Esophagus muscularis mucosa (tissue), 4 donors: ENCODE data around the gene TXLNB. TPM values are rescaled to one million over a fixed set of nuclear protein-coding genes. Genes with fewer than 3 reads are reported as not detected.
"Not testable (repeated sequence)": the region's sequence is repeated elsewhere in the genome, so short reads cannot be mapped to it uniquely, and the experiment has no call there.

ENCODE experiments used
- DNase-seq: peaks from one replicate; pipeline ENCODE4 v3.0.0-alpha.2; 2017; ENCODE audit errors: extremely low spot score
- H3K27ac ChIP-seq, 4 donors: fragments of 200-600 bp; sonication (generic); replicated peaks in 1 of 4; 1 replicate in 3 of 4; 2 replicates in 1 of 4; pipeline ENCODE4 v1.5.1; 2016 to 2019; ENCODE audit warnings: mild to moderate bottlenecking in 1 of 4
- H3K27me3 ChIP-seq, 4 donors: fragments of 200-600 bp; sonication (generic); one replicate each; pipeline versions ENCODE4 v1.5.1 to v1.6.0; 2016 to 2019
- H3K36me3 ChIP-seq, 4 donors: fragments of 200-600 bp; sonication (generic); one replicate each; pipeline ENCODE4 v1.5.1; 2016 to 2019
- H3K4me1 ChIP-seq, 4 donors: fragments of 200-600 bp; sonication (generic); one replicate each; pipeline ENCODE4 v1.5.1; 2016 to 2019
- H3K4me3 ChIP-seq, 4 donors: fragments of 200-600 bp; sonication (generic); 1 replicate in 2 of 4; 2 replicates in 2 of 4; pipeline ENCODE4 v1.5.1; 2016 to 2019; ENCODE audit warnings: mild to moderate bottlenecking in 4 of 4, moderate library complexity in 1 of 4
- H3K9me3 ChIP-seq, 4 donors: fragments of 200-600 bp; sonication (generic); 1 replicate in 3 of 4; 2 replicates in 1 of 4; pipeline ENCODE4 v1.5.1; 2016 to 2019
- EP300 ChIP-seq: sonication (generic); formaldehyde crosslinking; IDR thresholded peaks from one replicate; pipeline ENCODE4 v1.6.1; 2017; ENCODE audit warnings: antibody characterized with exemption
- POLR2A ChIP-seq: fragments of 450-650 bp; IDR thresholded peaks from one replicate; pipeline ENCODE4 v1.6.1; 2017; ENCODE audit warnings: antibody characterized with exemption, moderate library complexity, mild to moderate bottlenecking, low read depth
- POLR2AphosphoS5 ChIP-seq, 2 donors: sonication (generic); formaldehyde crosslinking; IDR thresholded peaks; one replicate each; pipeline ENCODE4 v1.6.1; 2017; ENCODE audit warnings: antibody characterized with exemption in 2 of 2
- WGBS: methylation state at CpG from one replicate; pipeline ENCODE4 v1.1.5; 2018; 5-methylcytosine and 5-hydroxymethylcytosine counted together
- intact Hi-C: fragments of 100-400 bp; cut with DNase I; formaldehyde crosslinking; loops from one replicate; pipeline ENCODE4 v1.15.1; 2023
- total RNA-seq, 4 donors: library from RNA; depleted of rRNA; stranded (reverse); fragments of >200 nt; gene quantifications; one replicate each; pipeline versions ENCODE4 v1.1.0 to v1.2.1, GENCODE V29; 2016
- TF ChIP-seq, protein P1 (sequence below), 3 experiments: fragments of 200-600 bp in 2 of 3; fragments of 450-650 bp in 1 of 3; sonication (generic) in 2 of 3; IDR thresholded peaks; one replicate each; pipeline ENCODE4 v1.5.1; 2017 to 2019; ENCODE audit warnings: antibody characterized with exemption in 3 of 3, mild to moderate bottlenecking in 2 of 3, moderate library complexity in 1 of 3

TXLNB gene
- total RNA-seq, 4 donors from 2014 or later, result 2.1 to 5.7 (median 2.9) TPM

- no peak for TF ChIP-seq POLR2AphosphoS5 (IDR thresholded peaks at IDR 0.05)
- no peak for TF ChIP-seq POLR2A
- no peak for TF ChIP-seq EP300
- TF ChIP-seq, protein P1, sequence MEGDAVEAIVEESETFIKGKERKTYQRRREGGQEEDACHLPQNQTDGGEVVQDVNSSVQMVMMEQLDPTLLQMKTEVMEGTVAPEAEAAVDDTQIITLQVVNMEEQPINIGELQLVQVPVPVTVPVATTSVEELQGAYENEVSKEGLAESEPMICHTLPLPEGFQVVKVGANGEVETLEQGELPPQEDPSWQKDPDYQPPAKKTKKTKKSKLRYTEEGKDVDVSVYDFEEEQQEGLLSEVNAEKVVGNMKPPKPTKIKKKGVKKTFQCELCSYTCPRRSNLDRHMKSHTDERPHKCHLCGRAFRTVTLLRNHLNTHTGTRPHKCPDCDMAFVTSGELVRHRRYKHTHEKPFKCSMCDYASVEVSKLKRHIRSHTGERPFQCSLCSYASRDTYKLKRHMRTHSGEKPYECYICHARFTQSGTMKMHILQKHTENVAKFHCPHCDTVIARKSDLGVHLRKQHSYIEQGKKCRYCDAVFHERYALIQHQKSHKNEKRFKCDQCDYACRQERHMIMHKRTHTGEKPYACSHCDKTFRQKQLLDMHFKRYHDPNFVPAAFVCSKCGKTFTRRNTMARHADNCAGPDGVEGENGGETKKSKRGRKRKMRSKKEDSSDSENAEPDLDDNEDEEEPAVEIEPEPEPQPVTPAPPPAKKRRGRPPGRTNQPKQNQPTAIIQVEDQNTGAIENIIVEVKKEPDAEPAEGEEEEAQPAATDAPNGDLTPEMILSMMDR (IDR thresholded peaks at IDR 0.05), result no peak
- intact Hi-C loops, result no loop called here
- 83% methylated on average over 12 of the region's 12 CpGs for whole genome bisulfite sequencing
- Histone ChIP-seq H3K27ac (no peak overlapping the region), H3K27me3 (no peaks in the 10 kb centered on the region), H3K4me1 (peaks cover 5 to 23% (median 20%) of the 10 kb centered on the region in 4 donors), H3K4me3 (no peak overlapping the region), H3K36me3 (no peaks in the 10 kb centered on the region), H3K9me3 (no peaks in the 10 kb centered on the region)
- no peak for DNase-seq
Observed at GRCh38 chr6:139235661-139236060, 56.1 kb downstream of the TXLNB start.

- H3K27ac ChIP-seq, H3K4me3 ChIP-seq, intact Hi-C loops, H3K27me3 ChIP-seq, H3K9me3 ChIP-seq, DNase-seq, H3K36me3 ChIP-seq: not testable (repeated sequence)
- peaks cover 0 to 19% (median 13%) of the 10 kb centered on the region in 4 donors for H3K4me1 ChIP-seq
- WGBS, result 92% methylated on average over 2 of the region's 2 CpGs
Observed at GRCh38 chr6:139234193-139234592, 57.6 kb downstream of the TXLNB start.

DNA sequence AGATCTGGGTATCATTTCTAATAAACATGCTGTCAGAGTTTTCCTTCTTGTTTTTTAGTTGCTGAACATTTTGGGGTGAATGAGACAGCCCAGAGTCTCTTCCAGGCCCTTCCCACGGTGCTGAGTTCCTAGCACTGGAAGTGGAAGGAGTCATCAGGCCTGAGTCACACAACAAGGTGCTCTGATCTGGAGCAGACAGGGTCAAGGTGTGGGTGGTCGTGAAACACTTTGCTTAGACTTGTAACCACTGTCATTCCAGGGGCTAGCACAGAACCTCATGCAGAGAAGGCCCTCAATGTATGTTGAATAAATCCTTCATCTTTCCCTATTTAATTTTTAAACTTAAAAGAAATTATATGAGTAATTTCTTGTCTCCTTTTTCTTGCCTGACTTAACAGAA, 60.6 kb downstream of the TXLNB start:
- H3K4me1 ChIP-seq, result peaks cover 0 to 13% (median 8%) of the 10 kb centered on the region in 4 donors
- WGBS, result 42% methylated on average over 2 of the region's 2 CpGs
- no peaks in the 10 kb centered on the region for H3K27me3 ChIP-seq
- no peak overlapping the region for H3K27ac ChIP-seq
- TF ChIP-seq EP300 (no peak), POLR2AphosphoS5 (IDR thresholded peaks at IDR 0.05) (no peak), POLR2A (no peak)
- TF ChIP-seq, protein P1 (IDR thresholded peaks at IDR 0.05), result no peak
- no peak for DNase-seq
- H3K9me3 ChIP-seq, result no peaks in the 10 kb centered on the region
- H3K4me3 ChIP-seq, result no peak overlapping the region
- H3K36me3 ChIP-seq, result no peaks in the 10 kb centered on the region
- intact Hi-C loops, result no loop called here

GRCh38 chr6:139230391-139230840, 61.4 kb downstream of the TXLNB start:
- WGBS, result 50% methylated on average over 3 of the region's 3 CpGs
- H3K4me1 ChIP-seq, result peaks cover 0 to 13% (median 8%) of the 10 kb centered on the region in 4 donors
- intact Hi-C loops, result no loop called here
- H3K27ac ChIP-seq, result no peak overlapping the region
- no peak for TF ChIP-seq POLR2A
- TF ChIP-seq, protein P1 (IDR thresholded peaks at IDR 0.05), result peak in 1 of 3 experiments; percentile 6
- TF ChIP-seq EP300, result no peak
- no peak for TF ChIP-seq POLR2AphosphoS5 (IDR thresholded peaks at IDR 0.05)
- no peak for DNase-seq
- H3K9me3 ChIP-seq, result no peaks in the 10 kb centered on the region
- no peak overlapping the region for H3K4me3 ChIP-seq
- H3K27me3 ChIP-seq, result no peaks in the 10 kb centered on the region
- H3K36me3 ChIP-seq, result no peaks in the 10 kb centered on the region

DNA sequence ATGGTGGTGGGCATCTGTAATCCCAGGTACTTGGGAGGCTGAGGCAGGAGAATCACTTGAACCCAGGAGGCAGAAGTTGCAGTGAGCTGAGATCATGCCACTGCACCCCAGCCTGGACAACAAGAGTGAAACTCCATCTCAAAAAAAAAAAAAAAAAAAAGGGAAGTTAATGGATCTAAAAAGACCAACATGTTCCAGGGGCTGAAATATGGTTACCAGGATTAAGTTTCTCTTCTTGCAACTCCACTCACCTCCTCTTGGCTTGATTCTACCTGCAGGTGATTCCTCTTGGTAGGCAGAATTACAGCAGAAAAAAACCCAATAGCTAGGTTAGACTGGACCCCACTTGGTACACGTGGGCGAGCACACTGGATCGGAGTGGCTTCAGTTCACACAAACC, 63.4 kb downstream of the TXLNB start:
- intact Hi-C loops, result not testable (repeated sequence)

GRCh38 chr6:139219746-139220145, 72.1 kb downstream of the TXLNB start:
- DNase-seq, result no peak
- Histone ChIP-seq H3K27ac (peak overlapping the region in 2 of 4 donors; percentile 11 to 30), H3K9me3 (no peaks in the 10 kb centered on the region), H3K27me3 (no peaks in the 10 kb centered on the region), H3K36me3 (no peaks in the 10 kb centered on the region), H3K4me1 (peaks cover 0 to 10% (median 8%) of the 10 kb centered on the region in 4 donors), H3K4me3 (no peak overlapping the region)
- intact Hi-C loops, result loop anchor here (2.0 kb wide), 1 partner anchor 143 kb away; no protein-coding TSS in a partner anchor
- WGBS, result 97% methylated on average over 2 of the region's 2 CpGs
- TF ChIP-seq EP300 (no peak), POLR2A (no peak), POLR2AphosphoS5 (IDR thresholded peaks at IDR 0.05) (no peak)
- TF ChIP-seq, protein P1 (IDR thresholded peaks at IDR 0.05), result no peak

More for the DNA sequence above, 63.4 kb downstream of the TXLNB start:
- H3K4me1 ChIP-seq, result peaks cover 0 to 13% (median 8%) of the 10 kb centered on the region in 4 donors
- H3K27ac ChIP-seq, DNase-seq, H3K27me3 ChIP-seq, H3K9me3 ChIP-seq, H3K36me3 ChIP-seq, H3K4me3 ChIP-seq: not testable (repeated sequence)
- WGBS, result 97% methylated on average over 3 of the region's 3 CpGs
